Measurements from ENCODE around the gene TAL2.

- no peak for TF ChIP-seq POLR2A (IDR thresholded peaks at IDR 0.05; ENCODE audit: low read length)
- no peak for TF ChIP-seq GATA1 (IDR thresholded peaks at IDR 0.05; ENCODE audit: low read depth, low read length)
These were observed 8.1 kb downstream of the TAL2 start for GRCh38 chr9:105670315-105670714.
